Right lobe of liver (tissue), 6 donors: Measurements from ENCODE around the gene GNB1. TPM values are rescaled to one million over a fixed set of nuclear protein-coding genes. Genes with fewer than 3 reads are reported as not detected.

Source experiments
- ATAC-seq, 4 donors: fragments of 200-7000 bp; cut with Tn5 transposase; one replicate each; pipeline ENCODE4 v1.9.1; 2020; ENCODE audit warnings: mild to moderate bottlenecking in 4 of 4, moderate library complexity in 4 of 4
- DNase-seq, 3 donors: peaks; one replicate each; pipeline ENCODE4 v3.0.0-alpha.2; 2020
- H3K27ac ChIP-seq, 3 donors: fragments of 200-600 bp; one replicate each; pipeline ENCODE4 v1.8.0; 2022
- H3K27me3 ChIP-seq, 2 donors: fragments of 200-600 bp; one replicate each; pipeline ENCODE4 v1.8.0; 2022
- H3K36me3 ChIP-seq, 4 donors: fragments of 200-600 bp; sonication (generic) in 1 of 4; one replicate each; pipeline versions ENCODE4 v1.5.1 to v1.8.0; 2017 to 2022; ENCODE audit warnings: control low read depth in 1 of 4
- H3K4me1 ChIP-seq, 4 donors: fragments of 200-600 bp; sonication (generic) in 1 of 4; one replicate each; pipeline versions ENCODE4 v1.5.1 to v1.8.0; 2017 to 2022; ENCODE audit warnings: control low read depth in 1 of 4
- H3K4me3 ChIP-seq, 3 donors: fragments of 200-600 bp; one replicate each; pipeline ENCODE4 v1.8.0; 2022
- H3K9me3 ChIP-seq, 4 donors: fragments of 200-600 bp; sonication (generic) in 1 of 4; one replicate each; pipeline versions ENCODE4 v1.5.1 to v1.8.0; 2017 to 2022; ENCODE audit warnings: control low read depth in 1 of 4
- CTCF ChIP-seq, 4 donors: fragments of 200-600 bp in 3 of 4; fragments of 450-650 bp in 1 of 4; IDR thresholded peaks; one replicate each; pipeline versions ENCODE4 v1.5.1 to v1.8.0; 2016 to 2022; ENCODE audit warnings: antibody characterized with exemption in 4 of 4, mild to moderate bottlenecking in 2 of 4
- POLR2A ChIP-seq: fragments of 450-650 bp; IDR thresholded peaks from one replicate; pipeline ENCODE4 v1.6.1; 2017; ENCODE audit warnings: antibody characterized with exemption, mild to moderate bottlenecking
- WGBS: methylation state at CpG from one replicate; pipeline ENCODE4 v1.1.6; 2018; ENCODE audit warnings: low coverage, low lambda C conversion rate; ENCODE audit not compliant: insufficient coverage; ENCODE audit errors: missing lambda C conversion rate; 5-methylcytosine and 5-hydroxymethylcytosine counted together
- intact Hi-C, 2 donors: fragments of 100-400 bp; cut with DNase I; formaldehyde crosslinking; loops; one replicate each; pipeline versions ENCODE4 v1.11.2 to v1.14.1; 2022
- total RNA-seq, 6 experiments: library from RNA; depleted of rRNA in 2 of 6; stranded (reverse); fragments of >200 nt in 2 of 6; fragmentation: NEBNext Ultra II Directional in 3 of 6; extraction: Animal tissue kit (Norgen Biotek cat#: 25700) in 3 of 6; gene quantifications; one replicate each; pipeline versions ENCODE4 v1.1.0 to v1.2.4, GENCODE V29; 2016 to 2023
- donor health status: DM: no; HTN: yes; CAD: no.
- donor health status: DM: no; HTN: no; CAD: no.
- donor health status: DM: no; HTN: no; CAD: no.
- donor health status: DM: no; HTN: yes; CAD: no.
- donor health status: DM: no; HTN: yes; CAD: no.

GNB1 gene
- total RNA-seq, 6 experiments from 2014 or later, result 85.9 to 147 (median 104) TPM

DNA sequence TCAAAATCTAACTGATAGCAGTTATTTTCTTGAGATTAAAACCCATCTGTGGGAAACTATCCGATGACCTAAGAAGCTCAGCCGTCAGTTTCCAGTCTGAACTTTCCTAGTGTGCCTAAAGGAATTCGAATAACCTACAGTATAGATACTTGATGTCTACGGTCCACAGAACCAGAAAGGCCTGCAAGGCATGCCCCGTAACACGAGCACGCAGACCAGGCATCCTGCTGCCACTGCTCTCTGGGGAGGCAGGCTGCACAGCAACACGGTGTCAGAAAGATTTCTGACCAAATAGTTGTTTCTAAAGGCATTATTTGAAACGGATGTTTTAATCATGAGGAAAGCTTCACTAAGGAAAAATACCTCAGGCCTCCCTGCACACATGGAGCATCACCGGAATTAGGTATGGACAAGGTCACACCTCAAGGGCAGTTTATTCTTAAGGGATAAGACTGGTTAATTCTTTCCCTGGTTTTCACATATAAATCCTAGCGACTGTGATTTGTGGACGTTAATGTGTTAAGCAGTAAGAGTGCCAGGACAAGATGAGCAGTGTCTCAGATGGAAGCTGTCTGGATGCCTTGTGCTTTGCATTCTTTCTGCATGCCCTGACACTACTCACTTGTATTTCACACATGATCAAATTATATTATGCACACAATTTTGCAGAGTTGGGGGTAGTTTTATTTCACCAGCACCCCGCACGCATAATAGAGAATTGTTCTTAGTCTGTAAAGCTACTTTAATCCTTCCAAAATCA, 63.6 kb downstream of the GNB1 start:
- ATAC-seq (no peak), DNase-seq (no peak)
- H3K4me3 ChIP-seq, result no peak overlapping the region
- no peak overlapping the region for H3K27ac ChIP-seq
- no peaks in the 10 kb centered on the region for H3K4me1 ChIP-seq
- H3K9me3 ChIP-seq, result no peaks in the 10 kb centered on the region
- intact Hi-C loops, result no loop called here
- no peaks in the 10 kb centered on the region for H3K27me3 ChIP-seq
- no peak for TF ChIP-seq CTCF (IDR thresholded peaks at IDR 0.05)
- TF ChIP-seq POLR2A, result no peak
- H3K36me3 ChIP-seq, result peaks cover 0 to 11% (median 4%) of the 10 kb centered on the region in 4 donors
- 88% methylated on average over 12 of the region's 14 CpGs for WGBS

GRCh38 chr1:1826356-1827088, 64.4 kb downstream of the GNB1 start:
- ATAC-seq (no peak), DNase-seq (no peak)
- intact Hi-C loops, result no loop called here
- H3K4me1 ChIP-seq, result no peaks in the 10 kb centered on the region
- TF ChIP-seq CTCF (IDR thresholded peaks at IDR 0.05), result no peak
- TF ChIP-seq POLR2A, result no peak
- 83% methylated on average over 3 of the region's 9 CpGs for WGBS
- H3K36me3 ChIP-seq, result peaks cover 0 to 13% (median 6%) of the 10 kb centered on the region in 4 donors
- no peaks in the 10 kb centered on the region for H3K9me3 ChIP-seq
- H3K27me3 ChIP-seq, result no peaks in the 10 kb centered on the region
- no peak overlapping the region for H3K4me3 ChIP-seq
- no peak overlapping the region for H3K27ac ChIP-seq

GRCh38 chr1:1825217-1825616, 65.7 kb downstream of the GNB1 start:
- TF ChIP-seq CTCF (IDR thresholded peaks at IDR 0.05), result no peak
- TF ChIP-seq POLR2A, result no peak
- peaks cover 0 to 17% (median 4%) of the 10 kb centered on the region in 4 donors for H3K36me3 ChIP-seq
- intact Hi-C loops, result no loop called here

GRCh38 chr1:1819762-1820161, 71.1 kb downstream of the GNB1 start:
- H3K9me3 ChIP-seq, result no peaks in the 10 kb centered on the region
- ATAC-seq (no peak), DNase-seq (no peak)
- WGBS, result 100% methylated on average over 3 of the region's 6 CpGs
- H3K27ac ChIP-seq, result no peak overlapping the region
- no peaks in the 10 kb centered on the region for H3K4me1 ChIP-seq
- H3K27me3 ChIP-seq, result no peaks in the 10 kb centered on the region
- intact Hi-C loops, result no loop called here
- H3K4me3 ChIP-seq, result no peak overlapping the region
- H3K36me3 ChIP-seq, result peaks cover 0 to 28% (median 12%) of the 10 kb centered on the region in 4 donors
- TF ChIP-seq POLR2A (no peak), CTCF (IDR thresholded peaks at IDR 0.05) (no peak)

More at GRCh38 chr1:1825217-1825616, 65.7 kb downstream of the GNB1 start:
- Histone ChIP-seq H3K27me3 (no peaks in the 10 kb centered on the region), H3K4me3 (no peak overlapping the region), H3K9me3 (no peaks in the 10 kb centered on the region), H3K4me1 (no peaks in the 10 kb centered on the region), H3K27ac (no peak overlapping the region)
- no peak for DNase-seq
- ATAC-seq, result no peak
- WGBS, result 87% methylated on average over 5 of the region's 5 CpGs
